IMR-90 (cell line): ENCODE measurements around the gene SPATA31A5. TPM values are rescaled to one million over a fixed set of nuclear protein-coding genes. Genes with fewer than 3 reads are reported as not detected.
"Not testable (repeated sequence)": the region's sequence is repeated elsewhere in the genome, so short reads cannot be mapped to it uniquely, and the experiment has no call there.

Experiments
- ATAC-seq: fragments of 200-7000 bp; cut with Tn5 transposase; 2 replicates; pipeline ENCODE4 v1.9.1; 2020; ENCODE audit warnings: low read depth, mild to moderate bottlenecking, moderate library complexity
- BruUV-seq: library from RNA; stranded (reverse); fragments of 400-500 nt; replicated peaks from 2 replicates; lab custom pipeline; 2021; lab: Mats Ljungman, UMichigan
- CTCF ChIA-PET: fragments of 300-600 bp; formaldehyde crosslinking; extraction: SDS; loops from one replicate; lab custom pipeline; 2021; ENCODE audit warnings: antibody characterized with exemption; lab: Yijun Ruan, JAX
- POLR2A ChIA-PET: fragments of 300-600 bp; sonication (Branson Sonifier 250); formaldehyde crosslinking; loops from one replicate; lab custom pipeline; 2022; ENCODE audit warnings: antibody characterized with exemption; ENCODE audit not compliant: unreplicated experiment; lab: Charles Lee
- DNase-seq: peaks from one replicate; pipeline ENCODE4 v3.0.0; 2013
- H2AFZ ChIP-seq: replicated peaks from 2 replicates; pipeline ENCODE3; 2013; ENCODE audit warnings: low read length, mild to moderate bottlenecking; ENCODE audit not compliant: poor library complexity
- H2AK5ac ChIP-seq: 2 replicates; pipeline ENCODE4 v1.6.1; 2013; ENCODE audit warnings: low read depth, low read length, inconsistent platforms
- H2AK9ac ChIP-seq: replicated peaks from 2 replicates; pipeline ENCODE3; 2013; ENCODE audit warnings: mild to moderate bottlenecking, low read depth, low read length, moderate library complexity; ENCODE audit not compliant: poor library complexity
- H2BK120ac ChIP-seq: 2 replicates; pipeline ENCODE4 v1.6.1; 2013; ENCODE audit warnings: low read depth, low read length, inconsistent platforms
- H2BK15ac ChIP-seq: 3 replicates; pipeline ENCODE4 v1.6.1; 2013; ENCODE audit warnings: low read depth, low read length, inconsistent platforms
- H2BK20ac ChIP-seq: 2 replicates; pipeline ENCODE4 v1.6.1; 2013; ENCODE audit warnings: low read depth, mild to moderate bottlenecking, inconsistent platforms, low read length, moderate library complexity
- H2BK5ac ChIP-seq: 2 replicates; pipeline ENCODE4 v1.6.1; 2013; ENCODE audit warnings: mild to moderate bottlenecking, low read depth, low read length, inconsistent platforms; ENCODE audit not compliant: poor library complexity, severe bottlenecking
- H3K14ac ChIP-seq: replicated peaks from 2 replicates; pipeline ENCODE4 v1.6.1; 2013; ENCODE audit warnings: low read depth, low read length, inconsistent platforms
- H3K18ac ChIP-seq: 2 replicates; pipeline ENCODE4 v1.6.1; 2013; ENCODE audit warnings: low read depth, low read length, control low read depth
- H3K23ac ChIP-seq: 2 replicates; pipeline ENCODE4 v1.6.1; 2013; ENCODE audit warnings: low read depth, low read length, inconsistent platforms
- H3K27ac ChIP-seq: 2 replicates; pipeline ENCODE4 v1.5.1; 2013; ENCODE audit warnings: mild to moderate bottlenecking, control low read depth, low read length; ENCODE audit not compliant: insufficient read depth
- H3K27me3 ChIP-seq: 2 replicates; pipeline ENCODE4 v1.6.1; 2013; ENCODE audit warnings: low read length; ENCODE audit not compliant: control insufficient read depth, insufficient read depth
- H3K36me3 ChIP-seq: 2 replicates; pipeline ENCODE4 v1.6.1; 2013; ENCODE audit warnings: low read length, mixed read lengths; ENCODE audit not compliant: control insufficient read depth, insufficient read depth
- H3K4ac ChIP-seq: 2 replicates; pipeline ENCODE4 v1.6.1; 2013; ENCODE audit warnings: low read depth, low read length, inconsistent platforms
- H3K4me1 ChIP-seq: 2 replicates; pipeline ENCODE4 v1.6.1; 2013; ENCODE audit warnings: low read length, mixed read lengths; ENCODE audit not compliant: control insufficient read depth, insufficient read depth
- H3K4me2 ChIP-seq: 2 replicates; pipeline ENCODE4 v1.6.1; 2013; ENCODE audit warnings: low read depth, mild to moderate bottlenecking, control low read depth, low read length, moderate library complexity
- H3K4me3 ChIP-seq: 2 replicates; pipeline ENCODE4 v1.5.1; 2013; ENCODE audit warnings: low read depth, mild to moderate bottlenecking, control low read depth, low read length, moderate library complexity; ENCODE audit not compliant: insufficient read depth
- H3K56ac ChIP-seq: 2 replicates; pipeline ENCODE4 v1.6.1; 2013; ENCODE audit warnings: low read length, inconsistent platforms; ENCODE audit not compliant: insufficient read depth; ENCODE audit errors: extremely low read depth
- H3K79me1 ChIP-seq, 2 experiments: 2 replicates each; pipeline ENCODE4 v1.6.1; 2013; ENCODE audit warnings: low read length in 2 of 2, inconsistent platforms in 1 of 2, low read depth in 1 of 2
- H3K9ac ChIP-seq: 2 replicates; pipeline ENCODE4 v1.6.1; 2013; ENCODE audit warnings: low read depth, low read length, control low read depth
- H3K9me1 ChIP-seq: 2 replicates; pipeline ENCODE4 v1.6.1; 2013; ENCODE audit warnings: low read length, inconsistent platforms; ENCODE audit not compliant: insufficient read depth
- H3K9me3 ChIP-seq: 2 replicates; pipeline ENCODE4 v1.6.1; 2013; ENCODE audit warnings: low read length; ENCODE audit not compliant: control insufficient read depth, insufficient read depth
- H4K20me1 ChIP-seq: 2 replicates; pipeline ENCODE4 v1.6.1; 2013; ENCODE audit warnings: low read length, inconsistent platforms; ENCODE audit not compliant: insufficient read depth
- H4K5ac ChIP-seq: 2 replicates; pipeline ENCODE4 v1.6.1; 2013; ENCODE audit warnings: mild to moderate bottlenecking, low read depth, low read length, control low read depth
- H4K8ac ChIP-seq, 2 experiments: 2 replicates each; pipeline ENCODE4 v1.6.1; 2013; ENCODE audit warnings: low read depth in 2 of 2, low read length in 2 of 2, control low read depth in 1 of 2, inconsistent platforms in 1 of 2
- H4K91ac ChIP-seq: 2 replicates; pipeline ENCODE4 v1.6.1; 2013; ENCODE audit warnings: low read depth, low read length, inconsistent platforms; ENCODE audit not compliant: insufficient read depth
- dilution Hi-C: fragments of 300-500 bp; cut with HindIII; formaldehyde crosslinking; loops from one replicate; pipeline ENCODE4 v1.14.3; 2018; ENCODE audit warnings: low sequenced_read_pairs; ENCODE audit not compliant: unreplicated experiment
- in situ Hi-C: fragments of 300-500 bp; cut with MboI; formaldehyde crosslinking; loops from 3 replicates; pipeline ENCODE4 v1.14.3; 2019; ENCODE audit warnings: low sequenced_read_pairs, inconsistent platforms, mixed read lengths
- intact Hi-C: fragments of 100-400 bp; cut with micrococcal nuclease; formaldehyde crosslinking; loops from 2 replicates; pipeline ENCODE4 v1.10.0; 2022
- microRNA-seq, 2 experiments: library from miRNA; stranded (forward) in 1 of 2; unstranded in 1 of 2; fragments of 10-50 nt in 1 of 2; fragments of <30 nt in 1 of 2; gene quantifications in 1 of 2; microRNA quantifications in 1 of 2; one replicate each; pipeline versions ENCODE3 to v1.1.0; 2013 to 2020; ENCODE audit not compliant: insufficient read depth in 1 of 2, insufficient read length in 1 of 2, unreplicated experiment in 1 of 2
- polyA plus RNA-seq, 3 experiments: library from polyadenylated mRNA; depleted of rRNA; stranded (reverse); fragments of >200 nt; gene quantifications; 2 replicates each; pipeline ENCODE4 v1.2.3, GENCODE V29; 2012; ENCODE audit warnings: low replicate concordance in 1 of 3
- small RNA-seq, 5 experiments: library from RNA; depleted of rRNA; stranded (forward); fragments of <200 nt; gene quantifications; one replicate each; pipeline ENCODE3, GENCODE V24; 2012
- total RNA-seq: library from RNA; depleted of rRNA; stranded (reverse); fragments of >200 nt; gene quantifications from 2 replicates; pipeline ENCODE4 v1.2.3, GENCODE V29; 2012

The SPATA31A5 gene
- total and polyA plus RNA-seq, 2 of the 4 experiments (the other 2 are of a cell fraction): not detected

DNA sequence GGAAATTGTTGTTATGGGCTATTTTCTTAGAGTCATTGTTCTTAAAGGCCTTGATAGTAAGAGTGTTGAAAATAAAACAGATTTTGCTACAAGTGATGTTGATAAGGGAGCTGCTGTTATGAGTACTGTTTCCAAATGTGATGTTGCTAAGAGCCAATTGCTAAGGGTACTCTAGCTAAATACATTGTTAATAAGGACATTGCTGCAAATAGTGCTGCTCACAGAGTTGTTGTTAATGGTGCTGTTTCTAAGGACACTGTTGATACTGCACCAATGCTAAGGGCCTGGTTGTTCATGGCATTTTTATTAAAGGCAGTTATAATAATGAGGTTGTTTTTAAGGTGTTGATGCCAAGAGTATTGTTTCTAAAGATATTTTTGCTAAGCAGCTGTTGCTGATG, 52.2 kb downstream of the SPATA31A5 start:
- in situ Hi-C loops, dilution Hi-C loops, H3K4me2 ChIP-seq, H3K56ac ChIP-seq, H3K18ac ChIP-seq, H2BK15ac ChIP-seq, H3K9me1 ChIP-seq, H4K20me1 ChIP-seq, H2BK20ac ChIP-seq, H2AK5ac ChIP-seq, H4K8ac ChIP-seq, H3K9me3 ChIP-seq, intact Hi-C loops, H4K5ac ChIP-seq, H3K4ac ChIP-seq, H2BK5ac ChIP-seq, ATAC-seq, H4K91ac ChIP-seq, H2AK9ac ChIP-seq, H3K4me3 ChIP-seq, H3K36me3 ChIP-seq, POLR2A ChIA-PET, H3K14ac ChIP-seq, H3K4me1 ChIP-seq, DNase-seq, CTCF ChIA-PET, H3K27ac ChIP-seq, H2AFZ ChIP-seq, BruUV-seq, H3K23ac ChIP-seq, H3K9ac ChIP-seq, H3K27me3 ChIP-seq, H3K79me1 ChIP-seq, H2BK120ac ChIP-seq: not testable (repeated sequence)

Small RNAs within 50 kb of the gene (microRNA-seq; reads per million reads assigned to microRNA genes)
- gene AL590491.3 (ENCODE audit: insufficient read depth, insufficient read length): not detected

Small RNAs within 50 kb of the gene (small RNA-seq; reads per million reads assigned to genes)
- gene AL590491.3: 0 reads per million in 5 experiments
